GM18519 (cell line): ENCODE results near the gene ARMH4.
A peak's percentile ranks its signal among the peaks of the same experiment; 100 is the strongest.

ENCODE experiments used
- ATAC-seq: cut with Tn5 transposase; IDR thresholded peaks from one replicate; pipeline ENCODE4 v1.9.1; 2021; ENCODE audit warnings: mild to moderate bottlenecking, moderate library complexity; ENCODE audit not compliant: unreplicated experiment, low FRiP score

The ARMH4 gene

GRCh38 chr14:58106446-58106845, 45.6 kb downstream of the ARMH4 start:
- ATAC-seq = no peak

DNA sequence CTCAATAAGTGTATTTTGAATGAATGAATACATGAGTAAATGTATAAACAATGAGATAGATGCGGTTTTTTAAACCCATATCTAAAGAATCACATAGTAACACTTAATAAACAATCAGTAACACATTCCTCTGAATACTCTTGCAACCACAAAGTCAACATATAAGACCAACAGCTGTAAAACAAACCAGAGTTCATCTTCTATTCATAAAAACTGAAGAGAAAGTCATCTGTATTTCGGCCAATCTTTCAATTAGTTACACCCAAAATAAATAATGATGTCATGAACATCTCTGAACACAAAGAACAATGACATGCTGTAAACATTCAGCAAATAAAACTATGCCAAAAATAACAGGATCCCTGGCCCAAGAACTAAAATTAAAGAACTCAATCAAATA, 47.2 kb downstream of the ARMH4 start:
- ATAC-seq = no peak

GRCh38 chr14:58100735-58101368, 51.2 kb downstream of the ARMH4 start:
- ATAC-seq = no peak

GRCh38 chr14:58099682-58100081, 52.3 kb downstream of the ARMH4 start:
- ATAC-seq = no peak

DNA sequence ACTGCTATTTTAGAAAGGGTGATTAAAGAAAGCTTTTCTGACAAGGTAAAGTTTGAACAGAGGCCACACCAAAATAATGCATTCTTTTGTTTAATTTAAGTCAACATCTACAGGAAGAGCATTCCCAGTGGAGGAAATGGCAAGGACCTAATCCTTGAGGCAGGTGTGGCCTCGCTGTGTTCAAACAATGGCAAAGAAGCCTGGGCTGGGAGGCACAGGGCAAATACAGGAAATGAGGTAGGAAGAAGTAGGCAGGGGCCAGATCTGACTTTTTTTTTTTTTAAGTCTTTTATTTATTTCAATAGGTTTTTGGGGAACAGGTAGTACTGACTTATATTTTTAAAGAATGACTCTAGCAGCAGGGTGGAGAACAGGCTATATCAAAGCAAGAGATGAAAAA, 53.5 kb downstream of the ARMH4 start:
- no peak for ATAC-seq

DNA sequence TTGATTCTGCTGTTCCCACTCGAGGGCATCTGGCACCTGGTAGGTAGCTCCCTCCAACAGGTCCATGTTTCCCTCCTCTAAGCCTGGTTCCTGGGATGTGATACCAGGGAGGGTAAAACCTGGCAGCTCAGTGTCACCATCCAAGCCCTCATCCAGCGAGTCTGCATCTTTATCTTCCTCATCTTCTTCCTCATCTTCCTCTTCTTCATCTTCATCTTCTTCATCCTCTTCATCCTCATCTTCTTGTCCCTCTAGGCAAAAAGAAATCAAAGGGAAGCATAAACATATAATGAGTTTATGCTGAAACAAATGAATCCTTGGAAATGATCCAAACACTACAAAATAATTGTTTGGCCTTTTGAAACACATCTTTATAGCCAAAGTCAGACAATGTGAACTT, 55.3 kb downstream of the ARMH4 start:
- no peak for ATAC-seq

DNA sequence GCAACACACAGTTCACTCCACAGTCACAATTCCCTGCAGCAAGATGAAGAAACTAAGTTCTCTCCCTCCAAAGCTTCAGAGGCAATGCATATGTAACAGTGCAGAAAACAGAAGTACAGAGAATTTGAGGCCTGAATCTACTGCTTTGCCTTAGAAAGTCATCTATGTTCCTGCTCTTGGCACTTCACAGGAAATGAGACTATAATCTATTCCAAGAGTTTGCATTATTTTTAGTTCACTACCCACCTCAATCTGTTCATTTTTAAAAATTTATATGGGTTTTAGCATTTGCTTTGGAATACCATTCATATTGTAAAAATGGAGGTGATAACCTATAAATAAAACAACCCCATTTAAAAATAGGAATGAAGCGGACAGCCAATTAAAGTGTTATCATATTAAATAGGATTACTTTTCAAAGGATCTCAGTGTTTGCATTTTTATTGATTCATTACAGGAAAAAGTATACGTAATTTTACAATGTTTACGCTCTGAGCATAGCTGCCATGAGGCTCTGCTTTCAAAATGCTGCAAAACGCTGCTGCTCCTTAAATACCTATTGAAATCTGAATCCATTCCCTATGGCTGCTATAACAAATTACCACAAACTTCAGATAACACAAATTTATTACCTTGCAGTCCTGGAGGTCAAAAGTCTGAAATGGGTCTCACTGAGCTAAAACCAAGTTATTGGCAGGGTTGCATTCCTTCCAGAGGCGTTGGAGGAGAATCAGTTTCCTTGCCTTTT, 60.0 kb downstream of the ARMH4 start:
- ATAC-seq = no peak

DNA sequence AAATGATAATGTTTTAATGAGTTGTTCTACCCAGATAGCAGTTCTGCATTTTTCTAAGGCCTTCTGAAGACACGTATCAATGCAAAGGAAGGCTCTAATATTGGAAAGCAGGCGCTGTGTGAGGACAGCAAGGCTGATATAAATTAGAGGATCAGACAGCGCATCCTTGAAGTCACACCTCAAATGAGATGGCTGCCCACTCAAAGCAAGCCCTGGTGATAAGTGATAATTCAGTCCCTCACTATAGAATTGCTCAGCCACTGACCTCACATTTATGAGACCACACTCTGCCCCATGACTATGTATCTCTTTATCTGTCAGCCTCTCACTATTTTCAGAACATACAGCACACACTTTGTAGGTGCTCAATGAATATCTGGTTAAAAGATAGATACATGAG, 62.4 kb downstream of the ARMH4 start:
- no peak for ATAC-seq

- no peak for ATAC-seq
Observed at GRCh38 chr14:58088961-58089360, 63.1 kb downstream of the ARMH4 start.

DNA sequence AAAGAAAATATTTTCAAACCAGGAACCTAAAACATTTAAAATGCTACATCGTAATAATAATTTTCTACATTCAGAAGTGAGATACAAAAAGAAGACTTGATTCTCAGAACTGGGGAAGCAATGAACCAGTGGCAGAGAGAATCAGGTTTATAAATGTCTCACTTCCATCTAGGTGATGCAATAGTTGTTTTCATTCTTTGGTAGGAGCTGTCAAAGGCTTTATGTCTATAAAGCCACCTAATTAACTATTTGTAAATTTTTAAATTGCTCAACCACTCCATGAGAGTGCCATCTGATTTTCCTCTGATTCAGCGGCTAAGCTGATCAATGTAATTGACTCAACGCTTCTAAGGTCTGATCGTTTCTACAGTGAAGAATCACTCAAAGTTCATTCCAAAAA, 66.1 kb downstream of the ARMH4 start:
- ATAC-seq = no peak

DNA sequence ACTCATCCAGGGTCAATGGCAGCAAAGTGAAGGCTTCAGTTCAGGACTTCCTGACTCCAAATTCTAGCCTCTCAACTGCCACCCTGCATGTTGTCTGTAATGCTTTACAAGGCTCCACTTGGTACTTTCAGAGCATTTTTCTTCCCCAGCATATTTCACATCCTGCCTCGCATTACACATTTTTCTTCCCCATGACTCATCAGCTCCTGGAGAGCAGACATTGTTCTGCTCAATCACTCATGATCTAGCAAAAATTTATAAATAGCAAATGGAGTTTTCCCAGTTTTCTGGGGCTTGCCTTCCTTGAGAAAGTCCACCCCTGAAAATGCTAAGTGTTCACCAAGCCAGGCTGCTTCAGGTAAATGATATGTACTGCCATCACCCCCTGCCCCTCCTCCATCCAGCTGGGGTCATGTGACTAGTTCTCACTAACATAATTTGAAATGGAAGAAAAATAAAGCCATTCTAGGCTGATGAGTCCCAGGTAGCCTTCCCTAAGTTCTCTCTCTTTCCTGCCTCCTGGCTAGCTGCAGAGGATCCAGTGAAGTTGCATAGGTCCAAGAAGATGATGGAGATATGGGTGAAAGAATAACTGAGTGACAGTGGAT, 69.4 kb downstream of the ARMH4 start:
- ATAC-seq = no peak

DNA sequence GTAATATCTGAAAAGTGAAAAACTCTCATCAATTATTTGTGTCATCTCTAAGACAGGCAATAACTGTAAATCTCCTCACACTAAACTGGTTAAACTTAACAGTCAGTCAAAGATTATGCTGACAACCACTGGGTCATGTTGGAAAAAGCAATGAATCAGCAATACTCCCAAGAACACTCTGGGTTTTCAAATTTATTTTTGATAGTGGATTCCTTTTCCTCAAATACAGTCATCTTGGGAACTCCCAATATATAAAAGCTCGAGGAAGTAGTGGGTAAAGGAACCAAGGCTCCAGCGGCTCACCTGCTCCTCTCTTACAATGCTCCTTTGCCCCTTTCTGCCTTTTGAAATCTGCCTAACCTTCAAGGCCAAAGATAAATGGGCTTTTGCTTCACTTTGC, 70.0 kb downstream of the ARMH4 start:
- ATAC-seq = no peak

DNA sequence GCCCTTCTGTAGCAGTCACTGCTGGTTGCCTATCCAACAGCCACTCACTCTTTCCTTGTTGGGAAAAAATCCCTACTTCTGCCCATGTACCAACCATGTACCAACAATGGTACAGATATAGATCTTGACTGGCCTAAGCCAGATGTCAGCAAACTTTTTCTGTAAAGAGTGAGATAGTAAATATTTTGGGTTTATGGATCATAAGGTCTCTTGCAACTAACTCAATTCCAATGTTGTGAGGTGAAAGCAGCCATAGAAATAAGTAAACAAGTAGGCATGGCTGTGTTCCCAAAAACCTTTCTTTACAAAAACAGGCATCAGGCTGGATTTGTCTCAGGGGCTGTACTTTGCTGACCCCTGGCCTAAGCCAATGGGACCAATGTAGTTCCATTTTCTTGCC, 73.5 kb downstream of the ARMH4 start:
- no peak for ATAC-seq

DNA sequence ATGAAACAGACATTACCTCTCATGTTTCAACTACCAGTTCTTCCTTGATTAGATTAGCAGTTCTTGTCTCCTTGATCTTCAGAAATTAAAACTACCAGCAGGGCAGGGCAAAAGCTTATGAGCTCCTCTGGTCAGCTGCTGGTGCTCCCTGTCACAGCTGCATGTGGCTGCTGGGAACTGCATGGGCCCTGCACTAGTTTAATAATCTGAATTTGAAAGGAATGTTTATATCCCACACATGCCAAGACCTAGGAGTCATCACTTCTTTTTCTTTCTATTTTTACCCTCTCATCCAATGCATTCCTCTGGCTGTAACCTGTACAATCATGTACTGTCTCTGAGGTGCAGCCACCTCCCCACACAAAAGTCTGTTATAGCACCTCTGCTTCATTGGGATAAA, 73.9 kb downstream of the ARMH4 start:
- ATAC-seq = no peak

- ATAC-seq = no peak
Observed at GRCh38 chr14:58077621-58078020, 74.4 kb downstream of the ARMH4 start.

- ATAC-seq = no peak
Observed at GRCh38 chr14:58073516-58073915, 78.5 kb downstream of the ARMH4 start.

DNA sequence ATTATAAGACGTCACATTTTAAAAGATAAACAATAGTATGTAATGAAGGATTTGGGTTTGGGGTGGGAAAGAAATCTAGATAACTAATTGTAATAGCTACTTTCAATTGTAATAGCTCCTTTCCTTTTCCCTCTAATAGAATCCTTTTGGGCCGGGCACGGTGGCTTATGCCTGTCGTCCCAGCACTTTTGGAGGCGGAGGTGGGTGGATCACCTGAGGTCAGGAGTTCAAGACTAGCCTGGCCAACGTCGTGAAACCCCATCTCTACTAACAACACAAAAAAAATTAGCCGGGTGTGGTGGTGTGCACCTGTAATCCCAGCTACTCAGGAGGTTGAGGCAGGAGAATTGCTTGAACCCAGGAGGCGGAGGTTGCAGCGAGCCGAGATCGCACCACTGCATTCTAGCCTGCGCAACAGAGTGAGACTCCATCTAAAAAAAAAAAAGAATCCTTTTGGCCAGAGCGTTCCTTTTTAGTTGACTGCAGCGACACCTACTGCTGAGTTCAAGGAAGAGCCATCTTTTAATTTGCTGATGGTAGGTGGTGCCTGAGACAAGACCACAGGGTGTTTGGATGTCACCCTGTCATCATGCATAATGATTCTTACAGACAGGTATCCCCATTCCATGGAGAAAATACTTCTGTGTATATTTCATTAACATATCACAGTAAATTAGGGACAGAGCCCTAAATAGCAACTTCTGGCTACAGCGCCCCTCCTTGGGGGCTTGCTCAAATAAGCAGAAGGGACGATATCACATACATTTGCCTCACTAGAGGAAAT, 79.5 kb downstream of the ARMH4 start:
- ATAC-seq = peak; percentile 84

GRCh38 chr14:58071341-58071740, 80.7 kb downstream of the ARMH4 start:
- ATAC-seq = no peak

GRCh38 chr14:58068306-58068705, 83.7 kb downstream of the ARMH4 start:
- ATAC-seq = no peak

- ATAC-seq = no peak
Observed at GRCh38 chr14:58066115-58066514, 85.9 kb downstream of the ARMH4 start.

GRCh38 chr14:58061581-58061980, 90.4 kb downstream of the ARMH4 start:
- ATAC-seq = no peak
